Fibroblast of peridontal ligament (primary cell): ENCODE measurements around the gene ITPKC.
A peak's percentile ranks its signal among the peaks of the same experiment; 100 is the strongest.
"Not testable (repeated sequence)": the region's sequence is repeated elsewhere in the genome, so short reads cannot be mapped to it uniquely, and the experiment has no call there.

Source experiments
- DNase-seq: peaks from one replicate; pipeline ENCODE4 v3.0.0-alpha.2; 2010; ENCODE audit errors: extremely low read depth

The ITPKC gene

DNA sequence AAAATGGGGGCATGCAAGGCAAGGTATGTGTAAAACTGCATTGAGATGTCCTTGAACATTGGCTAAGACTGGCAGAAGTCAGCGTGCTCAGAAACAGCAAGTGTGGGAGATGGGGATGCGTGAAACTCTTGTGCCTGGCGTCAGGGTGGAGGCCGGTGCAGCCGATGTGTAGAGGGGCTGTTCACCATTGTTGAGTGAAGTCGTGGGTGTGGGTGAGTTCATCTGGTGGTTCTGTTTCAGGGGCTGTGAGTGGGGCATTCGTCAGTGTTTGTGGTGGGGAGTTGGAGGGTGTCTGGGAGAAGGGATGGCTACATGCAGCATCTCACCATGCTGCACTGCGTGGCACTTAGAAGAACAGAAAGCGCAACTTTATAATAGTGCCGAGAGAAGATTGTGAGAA is 47.1 kb downstream of the ITPKC start:
- no peak for DNase-seq

DNA sequence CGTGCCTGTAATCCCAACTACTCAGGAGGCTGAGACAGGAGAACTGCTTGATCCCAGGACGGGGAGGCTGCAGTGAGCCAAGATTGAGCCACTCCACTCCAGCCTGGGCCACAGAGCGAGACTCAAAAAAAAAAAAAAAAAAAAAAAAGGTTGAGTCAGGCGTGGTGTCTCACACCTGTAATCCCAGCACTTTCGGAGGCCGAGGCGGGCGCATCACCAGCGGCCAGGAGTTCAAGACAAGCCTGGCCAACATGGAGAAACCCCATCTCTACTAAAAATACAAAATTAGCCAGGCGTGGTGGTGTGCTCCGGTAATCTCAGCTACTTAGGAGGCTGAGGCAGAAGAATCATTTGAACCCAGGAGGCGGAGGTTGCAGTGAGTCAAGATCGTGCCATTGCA is 49.5 kb downstream of the ITPKC start:
- DNase-seq, result not testable (repeated sequence)

DNA sequence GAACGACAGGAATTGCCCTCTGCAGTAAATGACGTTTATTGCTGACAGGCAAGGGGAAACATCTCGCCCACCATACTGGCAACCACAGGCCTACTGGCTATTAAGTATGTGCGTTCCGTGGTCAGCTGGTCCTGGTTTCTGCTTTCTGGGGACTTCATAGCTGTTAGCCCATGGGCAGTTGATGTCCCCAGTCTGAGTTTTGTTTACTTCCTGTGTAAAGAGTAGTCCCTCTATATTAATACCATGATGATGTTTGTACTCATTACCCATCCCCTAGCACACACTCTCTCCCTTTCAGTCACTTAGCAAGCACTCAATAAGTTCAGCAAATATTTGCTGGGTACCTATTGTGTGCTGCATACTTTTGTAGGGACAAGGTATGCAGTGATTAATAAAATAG is 52.0 kb downstream of the ITPKC start:
- DNase-seq, result no peak

- not testable (repeated sequence) for DNase-seq
Observed at GRCh38 chr19:40771101-40771862, 54.4 kb downstream of the ITPKC start.

GRCh38 chr19:40774916-40775631 is 58.2 kb downstream of the ITPKC start, which contains the start of gene MIA:
Gene MIA, plus strand, starts transcription at chr19:40775521. Its CDS starts 22 bp downstream, at chr19:40775543.
- no peak for DNase-seq

- DNase-seq, result no peak
Observed at GRCh38 chr19:40775632-40776022, 58.7 kb downstream of the ITPKC start.

GRCh38 chr19:40776364-40776763 is 59.5 kb downstream of the ITPKC start:
- no peak for DNase-seq

GRCh38 chr19:40776932-40777644 is 60.2 kb downstream of the ITPKC start:
- DNase-seq, result peak; percentile 95

DNA sequence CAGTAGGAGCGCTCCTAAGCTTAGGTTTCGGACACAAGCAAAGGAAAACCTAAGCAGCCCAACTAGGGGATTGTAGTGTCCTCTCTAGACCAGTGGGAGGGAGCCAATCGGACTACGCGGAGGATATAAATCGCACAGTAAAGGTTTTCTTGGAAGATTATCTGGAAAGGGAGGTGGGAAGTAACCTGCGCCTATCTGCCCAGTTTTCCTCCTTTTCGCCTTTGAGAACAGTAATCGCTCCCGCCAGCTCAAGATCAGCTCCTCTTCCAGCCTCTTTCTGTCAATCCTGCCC is 60.7 kb downstream of the ITPKC start:
- DNase-seq, result no peak

DNA sequence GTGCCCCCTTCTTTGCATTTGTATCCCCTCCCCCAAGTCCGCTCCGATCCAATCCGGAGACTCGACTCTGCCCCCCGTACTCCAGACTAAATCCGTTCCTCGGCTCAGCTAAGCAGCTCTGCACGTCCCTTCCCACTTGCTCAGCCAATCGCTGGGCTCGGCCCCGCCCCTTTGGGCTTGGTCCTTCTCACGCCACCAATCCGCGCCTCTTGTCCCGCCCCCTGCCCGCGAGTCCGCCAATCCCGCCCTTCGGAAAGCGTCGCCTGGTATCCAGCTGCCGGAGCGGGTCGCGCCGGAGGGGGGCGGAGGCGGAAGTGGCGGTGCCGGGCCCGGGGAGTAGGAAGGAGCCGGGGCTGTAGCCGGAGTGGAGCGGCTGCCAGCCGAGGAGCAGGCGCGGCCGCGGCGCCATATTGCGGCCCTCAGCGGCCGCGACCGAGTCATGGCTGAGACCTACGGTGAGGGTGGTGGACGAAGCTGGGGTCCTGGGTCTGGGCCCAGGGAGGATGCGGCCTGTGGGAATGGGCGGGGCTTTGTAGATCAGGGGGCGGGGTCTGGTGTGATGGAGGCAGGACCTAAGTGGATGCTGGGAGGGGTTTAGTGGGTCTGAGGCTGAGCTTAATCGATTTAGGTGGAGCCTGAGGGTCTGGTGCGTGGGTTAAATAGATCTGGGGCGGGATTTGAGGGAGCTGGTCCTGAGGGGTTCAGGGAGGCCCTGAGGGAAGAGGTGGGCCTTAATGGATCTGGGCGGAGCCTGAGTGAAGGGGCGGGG is 61.2 kb downstream of the ITPKC start, which contains the start of gene RAB4B:
TSS of gene RAB4B (plus strand) at position 311 of the 769 bp plus-strand sequence. CDS start at position 440, 129 bp downstream.
- DNase-seq, result peak; percentile 99

GRCh38 chr19:40778706-40779284 is 61.9 kb downstream of the ITPKC start:
- DNase-seq, result peak; percentile 20

GRCh38 chr19:40780582-40780981 is 63.7 kb downstream of the ITPKC start:
- DNase-seq, result no peak

DNA sequence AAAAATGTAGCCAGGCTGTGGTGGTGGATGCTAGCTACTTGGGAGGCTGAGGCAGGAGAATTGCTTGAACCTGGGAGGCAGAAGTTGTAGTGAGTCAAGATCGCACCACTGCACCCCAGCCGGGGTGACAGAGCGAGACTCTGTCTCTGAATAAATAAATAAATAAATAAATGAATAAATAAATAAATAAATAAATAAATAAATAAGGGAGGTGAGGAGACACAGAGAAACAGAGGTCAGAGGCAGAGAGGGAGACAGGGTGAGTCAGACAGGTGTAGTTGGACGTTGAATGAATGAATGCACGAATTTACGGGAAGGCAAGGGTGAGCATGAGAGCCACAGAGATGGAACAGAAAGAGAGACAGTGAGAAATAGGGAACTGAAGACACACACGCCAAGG is 64.2 kb downstream of the ITPKC start:
- DNase-seq, result no peak

DNA sequence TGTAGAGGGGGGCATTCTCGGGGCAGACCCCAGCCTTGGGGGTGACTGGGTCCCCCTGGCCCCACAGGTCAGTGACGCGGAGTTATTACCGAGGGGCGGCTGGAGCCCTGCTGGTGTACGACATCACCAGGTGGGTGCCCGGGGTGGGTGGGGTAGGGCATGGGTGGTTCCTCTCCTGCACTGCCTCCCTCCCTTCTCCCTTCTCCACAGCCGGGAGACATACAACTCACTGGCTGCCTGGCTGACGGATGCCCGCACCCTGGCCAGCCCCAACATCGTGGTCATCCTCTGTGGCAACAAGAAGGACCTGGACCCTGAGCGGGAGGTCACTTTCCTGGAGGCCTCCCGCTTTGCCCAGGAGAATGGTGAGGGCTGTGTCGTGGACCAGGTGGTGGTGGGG is 66.8 kb downstream of the ITPKC start:
- DNase-seq, result no peak

- DNase-seq, result not testable (repeated sequence)
Observed at GRCh38 chr19:40784146-40784545, 67.2 kb downstream of the ITPKC start.

DNA sequence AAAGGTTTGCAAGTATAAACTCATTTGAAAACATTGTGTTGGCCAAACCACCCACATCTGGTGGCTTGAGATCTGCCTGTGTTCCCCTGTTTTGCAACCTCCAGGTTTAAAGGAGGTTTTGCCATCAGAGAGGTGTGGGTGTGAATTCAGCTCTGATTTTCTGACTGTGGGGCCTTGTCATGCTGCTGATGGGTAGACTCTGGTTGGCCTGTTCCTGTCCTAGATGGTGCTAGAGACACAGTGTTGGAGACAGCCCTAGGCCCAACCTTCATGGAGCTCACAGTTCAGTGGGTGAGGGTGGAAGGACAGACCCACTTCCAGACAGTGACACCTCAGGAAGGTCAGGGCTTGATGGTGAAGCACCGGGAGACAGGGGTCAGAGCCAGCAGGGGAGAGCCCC is 68.6 kb downstream of the ITPKC start:
- DNase-seq, result no peak

DNA sequence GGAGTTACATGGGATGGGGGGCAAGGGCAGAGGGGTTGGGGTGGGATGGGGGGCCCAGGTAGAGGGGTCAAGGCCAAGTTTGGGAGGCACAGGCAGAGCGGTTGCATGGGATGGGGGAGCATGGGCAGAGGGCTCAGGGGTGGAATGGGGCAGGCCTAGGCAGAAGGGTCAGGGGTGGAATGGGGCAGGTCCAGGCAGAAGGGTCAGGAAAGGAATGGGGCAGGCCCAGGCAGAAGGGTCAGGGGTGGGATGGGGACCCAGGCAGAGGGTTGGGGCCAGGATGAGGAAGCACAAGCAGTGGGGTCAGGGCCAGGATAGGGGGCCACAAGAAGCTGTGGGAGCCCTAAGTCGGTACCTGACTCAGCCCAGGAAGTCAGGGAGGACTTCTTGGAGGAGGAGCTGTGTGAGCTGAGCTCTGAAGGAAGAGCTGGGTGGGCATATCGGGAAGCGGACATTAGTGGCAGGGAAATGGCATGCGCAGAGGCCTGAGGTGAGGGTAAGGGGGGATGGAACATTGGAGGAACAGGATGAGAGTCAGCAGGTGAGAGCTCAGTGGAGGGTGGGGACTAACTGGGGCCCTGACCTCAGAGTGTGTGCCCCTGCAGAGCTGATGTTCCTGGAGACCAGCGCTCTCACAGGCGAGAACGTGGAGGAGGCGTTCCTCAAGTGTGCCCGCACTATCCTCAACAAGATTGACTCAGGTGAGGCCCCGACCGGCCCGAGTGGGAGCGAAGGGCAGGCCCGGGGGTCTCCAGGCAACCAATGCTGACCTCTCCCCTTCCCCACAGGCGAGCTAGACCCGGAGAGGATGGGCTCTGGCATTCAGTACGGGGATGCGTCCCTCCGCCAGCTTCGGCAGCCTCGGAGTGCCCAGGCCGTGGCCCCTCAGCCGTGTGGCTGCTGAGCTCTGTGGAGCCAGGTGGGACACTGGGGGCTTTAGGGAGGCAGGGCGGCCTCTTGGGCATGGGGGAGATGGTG is 69.4 kb downstream of the ITPKC start:
- no peak for DNase-seq
